Bronchial epithelial cell (primary cell): ENCODE data around the gene CUL7. TPM values are rescaled to one million over a fixed set of nuclear protein-coding genes. Genes with fewer than 3 reads are reported as not detected.
A peak's percentile ranks its signal among the peaks of the same experiment; 100 is the strongest.

ENCODE experiments used
- DNase-seq: peaks from one replicate; pipeline ENCODE4 v3.0.0-alpha.2; 2010; ENCODE audit warnings: low read depth
- FAIRE-seq: peaks from 2 replicates; lab custom pipeline; 2011; peaks lifted over from hg19 to GRCh38; lab: Jason Lieb, UNC
- H3K27me3 ChIP-seq: 2 replicates; pipeline ENCODE4 v1.5.1; 2011; ENCODE audit warnings: low read length; ENCODE audit not compliant: control insufficient read depth, insufficient read depth
- H3K36me3 ChIP-seq: 2 replicates; pipeline ENCODE4 v1.5.1; 2011; ENCODE audit warnings: low read length; ENCODE audit not compliant: control insufficient read depth, insufficient read depth
- H3K4me3 ChIP-seq: 2 replicates; pipeline ENCODE4 v1.5.1; 2011; ENCODE audit warnings: mild to moderate bottlenecking, low read depth, low read length, control low read depth
- total RNA-seq: library from RNA; depleted of rRNA; stranded (reverse); fragments of >200 nt; gene quantifications from 2 replicates; pipeline ENCODE4 v1.2.1, GENCODE V29; 2014
- TF ChIP-seq, protein P1 (sequence below): IDR thresholded peaks from 2 replicates; pipeline ENCODE4 v1.5.1; 2011; ENCODE audit warnings: mild to moderate bottlenecking, moderate library complexity, low read length, control low read depth, inconsistent platforms; ENCODE audit not compliant: insufficient read depth, severe bottlenecking

CUL7 gene
- total RNA-seq, 1 donor from 2014 or later = 20.5 TPM

DNA sequence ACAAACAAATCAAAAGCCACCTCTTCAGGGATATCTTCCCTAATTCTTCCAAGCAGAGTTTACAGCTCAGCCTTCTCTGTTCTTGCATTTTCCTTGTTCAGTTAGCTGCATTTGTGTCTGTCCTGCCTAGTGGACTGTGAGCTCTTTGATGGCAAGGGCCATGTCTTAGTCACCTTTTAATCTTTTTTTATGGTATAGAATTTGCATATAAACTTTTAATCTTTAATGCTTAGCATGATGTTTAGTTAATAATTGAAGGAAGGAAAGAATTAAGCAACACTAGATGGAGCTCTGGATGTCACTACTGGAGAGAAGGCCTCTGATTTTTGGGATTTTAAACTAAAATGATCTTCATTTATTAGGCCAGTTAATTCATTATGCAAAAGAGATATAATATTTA, 57.1 kb downstream of the CUL7 start:
- TF ChIP-seq, protein P1, sequence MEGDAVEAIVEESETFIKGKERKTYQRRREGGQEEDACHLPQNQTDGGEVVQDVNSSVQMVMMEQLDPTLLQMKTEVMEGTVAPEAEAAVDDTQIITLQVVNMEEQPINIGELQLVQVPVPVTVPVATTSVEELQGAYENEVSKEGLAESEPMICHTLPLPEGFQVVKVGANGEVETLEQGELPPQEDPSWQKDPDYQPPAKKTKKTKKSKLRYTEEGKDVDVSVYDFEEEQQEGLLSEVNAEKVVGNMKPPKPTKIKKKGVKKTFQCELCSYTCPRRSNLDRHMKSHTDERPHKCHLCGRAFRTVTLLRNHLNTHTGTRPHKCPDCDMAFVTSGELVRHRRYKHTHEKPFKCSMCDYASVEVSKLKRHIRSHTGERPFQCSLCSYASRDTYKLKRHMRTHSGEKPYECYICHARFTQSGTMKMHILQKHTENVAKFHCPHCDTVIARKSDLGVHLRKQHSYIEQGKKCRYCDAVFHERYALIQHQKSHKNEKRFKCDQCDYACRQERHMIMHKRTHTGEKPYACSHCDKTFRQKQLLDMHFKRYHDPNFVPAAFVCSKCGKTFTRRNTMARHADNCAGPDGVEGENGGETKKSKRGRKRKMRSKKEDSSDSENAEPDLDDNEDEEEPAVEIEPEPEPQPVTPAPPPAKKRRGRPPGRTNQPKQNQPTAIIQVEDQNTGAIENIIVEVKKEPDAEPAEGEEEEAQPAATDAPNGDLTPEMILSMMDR = no peak
- FAIRE-seq (no peak), DNase-seq (no peak)
- Histone ChIP-seq H3K36me3 (peaks cover 2% of the 10 kb centered on the region), H3K4me3 (no peak overlapping the region), H3K27me3 (no peaks in the 10 kb centered on the region)

- H3K27me3 ChIP-seq = no peaks in the 10 kb centered on the region
- FAIRE-seq = no peak
- H3K4me3 ChIP-seq = no peak overlapping the region
- DNase-seq = no peak
- TF ChIP-seq, protein P1 = no peak
- H3K36me3 ChIP-seq = peaks cover 2% of the 10 kb centered on the region
Observed at GRCh38 chr6:42993445-42993844, 60.2 kb downstream of the CUL7 start.

DNA sequence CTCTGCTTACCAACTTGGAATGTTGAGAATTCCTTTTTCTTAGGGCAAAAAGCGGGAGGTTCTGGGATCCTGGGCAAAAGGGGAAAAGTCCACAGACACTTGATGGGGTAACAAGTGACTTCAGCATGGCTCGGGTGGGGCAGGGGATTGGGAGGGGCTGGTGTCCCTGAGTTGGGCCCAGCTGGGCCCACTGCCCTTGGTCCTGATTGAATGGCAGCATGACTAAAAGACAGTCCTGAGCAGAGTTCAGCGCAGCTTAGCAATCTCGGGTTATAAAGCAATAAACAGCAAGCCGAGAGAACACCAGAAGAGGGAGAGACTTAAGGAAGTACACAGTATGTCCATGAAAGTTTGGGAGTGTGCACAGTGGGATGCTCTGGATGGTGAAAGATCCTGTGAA, 63.7 kb downstream of the CUL7 start:
- DNase-seq (no peak), FAIRE-seq (peak; percentile 60)
- TF ChIP-seq, protein P1 = no peak
- no peaks in the 10 kb centered on the region for H3K27me3 ChIP-seq
- H3K4me3 ChIP-seq = no peak overlapping the region
- H3K36me3 ChIP-seq = peaks cover 2% of the 10 kb centered on the region

GRCh38 chr6:42988486-42989020, 65.1 kb downstream of the CUL7 start:
- FAIRE-seq = no peak
- TF ChIP-seq, protein P1 = no peak
- peak; percentile 31 for DNase-seq
- Histone ChIP-seq H3K27me3 (no peaks in the 10 kb centered on the region), H3K4me3 (no peak overlapping the region), H3K36me3 (peaks cover 2% of the 10 kb centered on the region)

Other genes starting within 250 kb of the CUL7 start
- 94.5 and 109 TPM in 2 replicates for gene RPL7L1, start 174.2 kb downstream of the CUL7 start, total RNA-seq
- not detected in 2 replicates for gene PTCRA, start 137.8 kb downstream of the CUL7 start, total RNA-seq
- 9.7 and 14.0 TPM in 2 replicates for gene CNPY3, start 124.4 kb downstream of the CUL7 start, total RNA-seq
- 0.26 TPM in 1 of 2 replicates, not detected in the other for gene GNMT, start 93.1 kb downstream of the CUL7 start, total RNA-seq
- gene PEX6, start 74.7 kb downstream of the CUL7 start, total RNA-seq = 25.0 and 32.1 TPM in 2 replicates
- gene PPP2R5D, start 69.3 kb downstream of the CUL7 start, total RNA-seq = 20.2 and 27.6 TPM in 2 replicates
- 55.2 and 62.4 TPM in 2 replicates for gene MEA1, start 39.9 kb downstream of the CUL7 start, total RNA-seq
- 60.4 and 70.6 TPM in 2 replicates for gene KLHDC3, start 39.6 kb downstream of the CUL7 start, total RNA-seq
- gene RRP36, start 32.2 kb downstream of the CUL7 start, total RNA-seq = 84.7 and 97.1 TPM in 2 replicates
- 32.8 and 50.3 TPM in 2 replicates for gene MRPL2, start 5.6 kb upstream of the CUL7 start, total RNA-seq
- gene KLC4, start 5.8 kb upstream of the CUL7 start, total RNA-seq = 10.4 and 14.5 TPM in 2 replicates
- 53.2 and 69.5 TPM in 2 replicates for gene PTK7, start 22.5 kb upstream of the CUL7 start, total RNA-seq
- gene SRF, start 117.4 kb upstream of the CUL7 start, total RNA-seq = 10.8 and 20.1 TPM in 2 replicates
- gene CUL9, start 128.3 kb upstream of the CUL7 start, total RNA-seq = 29.0 and 36.4 TPM in 2 replicates
- gene DNPH1, start 175.6 kb upstream of the CUL7 start, total RNA-seq = 59.8 and 75.4 TPM in 2 replicates
- gene TTBK1, start 189.6 kb upstream of the CUL7 start, total RNA-seq = not detected in 2 replicates
- gene SLC22A7, start 244.4 kb upstream of the CUL7 start, total RNA-seq = not detected in 2 replicates